Stimulated activated CD8-positive, alpha-beta memory T cell treated with anti-CD3 and anti-CD28 coated beads, Interleukin-7, amount 100 ng/mL, for 1 hour (primary cell): Measurements from ENCODE around the gene TOX2.

Source experiments
- DNase-seq, 2 donors: peaks; one replicate each; pipeline ENCODE4 v3.0.0-alpha.2; 2020; ENCODE audit warnings: low read depth in 2 of 2

The TOX2 gene

DNA sequence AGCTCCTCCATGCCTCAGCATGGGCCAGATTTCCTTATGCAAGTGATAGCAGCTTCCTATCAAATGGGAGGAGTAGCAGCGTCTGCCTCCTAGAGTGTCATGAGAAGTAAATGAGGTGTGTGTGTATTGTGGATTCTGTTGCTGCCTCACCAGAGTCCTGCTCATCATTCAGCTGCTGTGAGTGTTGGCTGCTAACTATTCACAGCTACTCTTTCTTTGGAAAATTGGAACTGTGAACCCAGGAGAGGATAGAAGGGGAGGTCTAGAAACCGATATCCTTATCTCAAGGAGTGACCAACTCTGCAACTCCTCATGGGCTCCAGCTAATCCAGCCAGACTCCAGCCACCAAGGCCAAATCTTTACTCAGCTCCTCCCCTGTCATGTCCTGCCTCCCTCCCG, 63.3 kb downstream of the TOX2 start:
- no peak for DNase-seq

DNA sequence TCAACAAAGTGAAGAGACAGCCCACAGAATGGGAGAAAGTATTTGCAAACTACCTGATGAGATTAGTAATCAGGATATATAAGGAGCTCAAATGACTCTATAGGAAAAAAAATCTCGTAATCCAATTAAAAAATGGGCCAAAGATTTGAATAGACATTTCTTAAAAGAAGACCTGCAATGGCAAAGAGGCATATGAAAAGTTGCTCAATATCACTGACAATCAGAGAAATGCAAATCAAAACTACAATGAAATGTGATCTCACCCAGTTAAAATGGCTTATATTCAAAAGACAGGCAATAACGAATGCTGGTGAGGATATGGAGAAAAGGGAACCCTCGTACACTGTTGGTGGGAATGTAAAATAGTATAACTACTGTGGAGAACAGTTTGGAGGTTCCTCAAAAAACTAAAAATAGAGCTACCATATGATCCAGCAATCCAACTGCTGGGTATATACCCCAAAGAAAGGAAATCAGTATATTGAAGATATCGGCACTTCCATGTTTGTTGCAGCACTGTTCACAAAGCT, 65.0 kb downstream of the TOX2 start:
- no peak for DNase-seq

DNA sequence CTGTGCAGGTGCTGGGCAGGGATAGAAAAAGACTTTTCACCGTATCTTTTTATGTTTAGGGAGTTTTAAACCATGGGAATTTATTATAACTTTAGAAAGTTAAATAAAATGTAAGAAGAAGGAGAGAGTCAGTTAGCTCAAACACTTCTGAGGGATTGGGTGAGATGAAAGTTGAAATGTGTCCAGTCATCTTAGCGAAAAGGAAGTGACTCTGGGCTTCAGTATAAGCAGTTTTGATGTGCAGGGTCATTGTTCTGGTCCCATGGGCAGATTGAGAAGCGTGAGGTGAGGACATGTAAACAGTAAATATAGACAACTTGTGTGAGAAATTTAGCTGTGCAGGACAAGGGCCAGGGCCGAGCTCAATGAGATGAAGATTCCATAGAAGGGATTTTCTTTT, 66.9 kb downstream of the TOX2 start:
- no peak for DNase-seq

DNA sequence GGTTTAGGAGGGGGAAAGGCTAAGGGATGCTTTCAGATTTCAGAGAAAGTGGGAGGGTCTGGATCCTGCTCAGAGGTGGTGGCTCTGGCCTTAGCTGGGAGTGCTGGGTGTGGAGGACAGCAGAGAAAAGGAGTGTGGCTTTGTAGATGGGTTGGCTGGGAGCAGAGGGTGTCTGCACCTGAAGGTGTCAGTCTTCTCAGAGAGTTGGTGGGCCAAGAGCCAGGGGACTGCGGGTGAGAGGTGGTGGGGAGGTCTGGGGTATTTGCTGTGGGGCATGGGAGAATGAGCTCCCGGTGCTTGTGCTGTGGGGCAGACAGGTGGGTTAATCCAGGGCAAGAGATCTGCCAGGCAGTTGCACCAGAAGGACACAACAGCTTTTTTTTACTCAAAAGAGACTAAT, 67.4 kb downstream of the TOX2 start:
- DNase-seq = no peak

DNA sequence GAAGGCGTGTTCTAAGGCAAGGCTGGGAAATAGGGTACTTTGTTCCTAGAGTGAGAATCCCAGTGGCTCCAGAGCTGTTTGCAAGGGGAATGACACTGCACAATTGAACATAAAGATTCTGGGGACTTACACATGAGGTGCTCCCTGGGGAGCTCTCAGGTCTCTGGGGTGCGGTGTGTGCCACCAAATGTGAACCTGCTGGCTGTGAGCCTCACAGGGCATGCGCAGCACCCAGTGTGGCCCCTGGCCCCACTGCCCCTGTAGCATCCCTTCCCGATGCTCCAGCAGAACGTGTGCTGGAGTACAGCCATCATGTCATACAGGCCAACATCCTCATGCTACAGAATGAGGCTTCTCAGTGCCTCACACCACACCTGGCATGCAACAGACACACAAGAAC, 68.2 kb downstream of the TOX2 start:
- DNase-seq = no peak

DNA sequence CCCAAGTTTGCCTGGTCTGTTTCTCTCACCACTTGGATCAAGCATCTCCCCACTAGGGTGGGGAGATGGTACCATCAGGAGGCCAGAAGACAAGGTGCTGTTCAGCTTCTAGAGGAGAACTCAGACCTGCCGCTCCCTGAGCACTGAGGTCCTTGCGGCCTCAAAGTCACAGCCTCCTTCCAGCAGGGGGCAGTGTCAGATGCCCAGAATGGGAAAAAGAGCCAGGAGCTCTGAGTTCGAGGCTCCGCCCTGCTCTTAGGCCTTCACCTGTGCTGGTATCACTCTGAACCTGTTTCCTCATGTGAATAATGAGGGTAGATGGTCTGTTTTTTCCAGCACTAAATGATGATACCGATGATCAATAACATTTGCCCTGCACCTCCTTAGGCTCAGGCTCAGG, 68.7 kb downstream of the TOX2 start:
- DNase-seq = no peak

DNA sequence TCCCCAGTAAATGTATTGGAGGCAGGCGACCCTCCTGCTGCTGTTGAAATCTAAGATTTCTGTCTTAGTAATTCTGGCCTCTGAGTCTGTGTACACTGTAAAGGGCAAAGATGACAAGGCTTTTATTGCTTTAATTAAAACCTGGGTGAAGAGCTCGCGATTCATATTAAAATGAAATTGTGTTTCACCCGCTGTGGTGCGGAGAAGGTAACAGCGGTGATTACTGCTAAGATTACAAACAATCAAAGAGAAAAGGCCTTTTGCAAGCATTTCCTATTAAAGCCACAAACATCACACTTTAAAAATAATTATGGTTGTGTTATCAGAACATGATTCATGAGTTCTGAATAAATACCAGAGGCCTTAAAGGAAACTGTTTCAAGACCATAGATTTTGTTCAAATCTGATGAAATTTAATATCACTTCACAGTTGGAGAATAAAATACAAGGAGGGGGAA, 69.3 kb downstream of the TOX2 start:
- DNase-seq = no peak

DNA sequence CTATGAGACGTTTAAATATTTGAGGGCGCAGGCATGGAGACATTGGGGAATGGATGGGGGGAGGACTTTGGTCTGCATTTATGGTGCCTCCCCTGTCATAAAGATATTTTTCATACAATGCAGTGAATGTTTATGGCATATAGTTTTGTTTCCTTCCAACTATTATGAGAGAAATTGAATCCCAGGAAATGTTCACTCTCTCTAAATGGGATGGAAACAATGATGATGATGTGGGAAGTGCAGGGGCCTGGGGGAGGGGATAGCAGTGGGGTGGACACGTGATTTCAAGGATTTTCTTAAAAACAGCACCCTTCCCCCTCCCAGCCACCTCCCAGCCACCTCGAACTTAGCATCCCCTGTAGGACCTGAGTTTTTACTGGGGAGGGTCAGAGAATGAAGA, 69.9 kb downstream of the TOX2 start:
- no peak for DNase-seq

DNA sequence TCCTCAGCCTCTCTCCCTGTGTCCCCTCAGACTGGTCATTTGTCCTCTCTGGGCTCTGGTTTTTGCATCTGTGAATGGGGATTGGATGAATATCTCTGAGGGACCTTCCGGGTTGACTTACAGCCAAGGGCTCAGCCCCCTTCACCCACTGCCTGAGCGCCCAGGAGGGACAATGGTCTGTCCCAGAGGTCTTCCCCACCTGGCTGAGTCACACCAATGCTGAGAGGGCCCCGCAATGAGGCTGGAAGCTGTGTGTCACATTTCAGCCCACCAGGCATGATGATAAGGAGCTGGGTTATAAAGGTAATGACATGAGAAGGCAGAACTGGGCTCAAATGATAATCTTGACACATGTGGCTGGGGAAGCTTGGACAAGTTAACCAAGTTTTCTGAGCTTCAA, 70.5 kb downstream of the TOX2 start:
- no peak for DNase-seq

DNA sequence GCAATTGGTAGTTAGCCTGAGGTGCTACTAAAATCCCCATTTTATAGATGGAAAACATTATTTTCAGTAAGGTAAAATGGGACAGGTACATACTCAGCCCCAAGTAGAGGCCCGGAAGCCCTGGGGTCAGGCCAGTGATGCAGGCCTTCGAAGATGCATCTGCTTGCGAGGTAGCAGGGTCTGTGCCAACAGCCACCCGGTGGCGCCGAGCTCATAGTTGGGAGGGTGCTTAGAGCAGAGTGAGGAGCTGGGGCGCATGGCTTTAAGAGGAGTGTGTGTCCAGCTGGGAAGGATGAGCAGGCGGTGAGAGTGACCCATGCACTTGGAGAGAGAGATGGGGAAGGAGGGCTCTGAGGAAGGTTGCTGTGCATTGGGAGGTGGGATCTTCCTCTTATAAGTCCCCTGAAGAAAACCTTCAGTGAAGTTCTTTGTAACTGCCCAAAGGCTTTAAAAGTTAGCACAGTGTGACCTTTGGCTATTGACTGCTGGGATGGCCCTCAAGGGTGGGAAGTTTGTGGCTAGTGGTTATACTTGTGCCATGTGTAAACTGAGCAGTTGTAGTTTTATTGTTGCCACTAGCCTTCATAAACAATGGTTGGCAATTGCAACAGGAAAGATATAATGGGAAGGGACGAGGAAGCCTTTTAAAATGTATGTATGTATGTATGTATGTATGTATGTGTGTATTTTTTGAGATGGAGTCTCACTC, 71.1 kb downstream of the TOX2 start:
- DNase-seq = no peak

DNA sequence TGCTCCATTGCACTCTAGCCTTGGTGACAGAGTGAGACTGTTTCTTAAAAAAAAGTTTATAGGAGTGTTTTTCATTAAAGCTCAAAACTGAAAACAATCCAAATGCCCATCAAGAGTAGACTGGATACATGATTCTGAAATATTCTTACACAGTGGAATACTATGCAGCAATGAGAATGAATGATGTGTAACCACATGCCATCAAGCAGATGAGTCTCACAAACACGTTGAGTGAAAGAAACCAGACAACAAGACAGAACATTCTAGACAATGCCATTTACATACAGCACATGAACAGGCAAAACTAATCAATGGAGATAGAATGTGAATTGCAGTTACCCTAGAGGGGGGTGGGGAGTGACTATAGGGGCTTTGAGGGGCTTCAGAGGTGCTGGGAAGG, 72.4 kb downstream of the TOX2 start:
- no peak for DNase-seq

DNA sequence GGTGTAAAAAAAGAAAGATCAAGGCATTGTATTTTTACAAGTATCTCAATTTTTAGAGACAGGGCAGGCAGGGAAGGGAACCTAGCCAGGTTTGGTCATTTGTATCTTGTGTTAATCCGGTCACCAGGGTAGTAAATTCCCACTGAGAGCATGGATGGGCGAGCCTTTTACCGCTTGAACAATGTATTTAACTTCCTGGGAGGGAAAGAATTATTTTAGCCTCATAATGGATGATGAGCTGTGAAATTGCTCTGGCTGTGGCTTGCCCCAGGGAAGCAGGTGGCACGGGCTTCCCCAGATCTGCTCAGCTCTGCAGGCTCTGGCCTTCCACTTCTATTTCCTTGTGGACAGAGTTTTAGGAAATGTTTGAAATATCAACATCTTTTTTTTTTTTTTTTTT, 72.9 kb downstream of the TOX2 start:
- DNase-seq = no peak

DNA sequence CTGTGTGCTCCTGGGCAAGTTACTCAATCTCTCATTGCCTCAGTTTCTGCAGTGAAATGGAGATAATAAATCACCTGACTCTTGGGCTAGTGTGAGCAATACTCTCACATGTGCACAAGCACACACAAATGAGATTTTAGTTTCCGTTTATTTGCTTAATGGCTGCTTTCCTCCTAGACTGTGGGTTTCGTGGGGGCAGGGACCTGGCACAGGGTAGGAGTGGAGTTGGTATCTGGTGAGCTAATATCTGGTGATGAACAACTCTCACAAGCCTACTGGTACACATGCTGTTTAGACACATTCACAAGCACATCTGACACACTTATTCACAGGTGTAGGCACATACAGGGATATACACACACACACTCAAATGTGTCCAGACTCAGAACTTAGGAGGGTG, 73.8 kb downstream of the TOX2 start:
- DNase-seq = no peak

DNA sequence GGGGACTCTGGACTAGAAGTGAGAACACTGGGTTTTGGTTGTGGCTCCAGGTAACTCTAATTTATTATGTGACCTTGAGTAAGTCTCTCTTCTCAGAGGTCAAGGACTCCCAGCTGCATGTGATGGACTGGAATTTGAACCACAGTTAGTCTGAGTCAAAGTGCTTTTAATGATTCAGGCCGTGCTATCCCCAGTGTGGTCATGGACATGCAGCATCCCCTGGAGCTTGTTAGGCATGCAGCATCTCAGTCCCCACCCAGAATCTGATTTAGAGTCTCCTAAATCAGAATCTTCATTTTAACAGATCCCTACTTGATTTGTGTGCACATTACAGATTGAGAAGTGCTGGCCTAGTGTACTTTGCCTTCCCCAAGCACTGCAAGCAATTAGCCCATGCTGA, 74.2 kb downstream of the TOX2 start:
- no peak for DNase-seq

DNA sequence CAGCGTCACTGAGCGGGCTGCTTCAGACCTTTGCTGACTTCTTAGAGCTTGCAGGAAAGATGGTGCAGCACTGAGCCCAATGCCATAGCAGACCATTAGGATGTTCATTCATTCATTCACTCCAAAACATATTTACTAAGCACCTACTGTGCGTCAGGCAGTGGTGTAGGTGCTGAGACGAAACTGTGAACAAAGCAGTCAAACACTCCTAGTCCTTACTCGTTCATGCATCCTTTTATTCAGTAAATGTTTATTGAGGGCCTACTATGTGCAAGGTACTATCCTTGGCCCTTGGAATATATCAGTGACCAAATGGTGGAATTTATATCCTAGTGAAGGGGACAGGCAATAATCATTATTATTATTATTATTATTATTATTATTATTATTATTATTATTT, 76.6 kb downstream of the TOX2 start:
- no peak for DNase-seq

DNA sequence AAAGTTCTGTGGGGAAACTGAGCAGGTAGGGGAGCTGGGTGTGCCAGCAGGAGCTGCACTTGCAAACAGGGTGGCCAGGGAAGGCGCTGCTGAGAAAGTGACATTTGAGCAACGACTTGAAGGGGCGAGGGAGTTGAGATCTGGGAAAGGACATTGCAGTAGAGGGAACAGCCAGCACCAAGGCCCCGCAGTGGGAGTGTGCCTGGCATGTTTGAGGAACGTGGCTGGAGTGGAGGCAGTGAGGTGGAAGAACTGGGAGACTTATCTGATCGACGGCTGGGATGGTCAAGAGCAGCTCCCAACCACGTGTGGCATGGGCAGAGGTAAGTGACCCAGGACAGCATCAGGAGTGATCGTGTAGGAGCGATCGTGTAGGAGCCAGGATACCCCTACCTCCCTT, 77.3 kb downstream of the TOX2 start:
- no peak for DNase-seq

DNA sequence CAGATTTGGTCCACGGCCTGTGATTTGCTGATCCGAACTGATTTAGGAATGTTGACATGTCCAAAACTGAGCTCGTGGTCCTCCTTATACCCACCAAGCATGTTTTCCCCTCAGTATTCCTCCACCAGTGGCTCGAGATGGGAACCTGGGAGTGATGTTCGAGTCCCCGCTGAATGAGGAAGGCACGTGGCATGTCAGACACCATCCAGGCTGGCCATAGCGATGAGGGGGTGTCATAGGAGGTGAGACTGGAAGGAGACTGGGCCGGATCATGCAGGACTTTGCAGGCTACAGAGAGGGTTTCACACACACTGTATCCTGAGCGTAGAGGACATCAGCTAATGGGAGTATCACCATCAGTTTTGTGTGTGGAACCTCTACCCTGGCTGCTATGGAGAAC, 78.2 kb downstream of the TOX2 start:
- DNase-seq = no peak

DNA sequence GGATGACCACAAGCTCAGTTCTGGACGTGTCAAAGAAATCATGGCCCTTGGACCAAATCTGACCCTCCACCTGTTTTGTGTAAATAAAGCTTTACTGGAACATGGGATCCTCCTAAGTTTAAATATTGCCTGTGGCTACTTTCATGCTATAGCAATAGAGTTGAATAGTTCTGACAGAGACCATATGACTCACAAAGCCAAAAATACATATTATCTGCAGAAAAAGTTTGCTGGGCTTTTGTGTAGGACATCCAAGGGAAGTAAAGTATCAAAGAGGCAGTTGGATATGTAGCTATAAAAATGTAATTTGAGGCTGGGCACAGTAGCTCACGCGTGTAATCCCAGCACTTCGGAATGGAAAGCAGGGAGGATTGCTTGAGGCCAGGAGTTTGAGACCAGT, 78.9 kb downstream of the TOX2 start:
- no peak for DNase-seq

DNA sequence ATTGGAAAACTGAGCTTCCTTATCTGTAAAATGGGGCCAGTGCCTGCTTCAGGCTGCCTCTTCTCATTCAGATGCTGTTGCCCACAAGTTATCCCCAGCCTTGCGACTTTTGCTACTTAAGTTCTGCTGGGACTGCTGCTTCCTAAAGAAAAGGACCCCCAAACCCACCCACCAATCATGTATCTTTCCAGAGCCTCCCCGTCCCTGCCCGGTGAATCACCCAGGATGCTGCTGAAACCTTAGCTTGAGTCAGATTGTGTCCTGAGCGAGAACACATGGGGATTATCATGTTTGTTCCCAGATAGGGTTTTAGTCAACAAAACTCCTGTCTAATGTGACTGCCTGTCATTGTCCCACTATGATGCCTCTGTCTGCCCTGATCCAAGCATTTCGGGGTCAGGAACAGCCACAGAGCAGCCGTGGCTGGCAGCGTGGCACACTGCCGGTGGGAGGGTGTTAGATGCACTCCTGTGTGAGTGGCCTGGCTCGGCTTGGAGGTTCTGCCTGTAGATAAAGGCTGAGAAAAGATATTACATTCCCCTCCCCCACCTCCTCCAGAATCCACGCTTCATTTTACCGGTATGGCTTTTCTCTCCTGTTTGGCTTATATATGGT, 79.9 kb downstream of the TOX2 start:
- DNase-seq = no peak

DNA sequence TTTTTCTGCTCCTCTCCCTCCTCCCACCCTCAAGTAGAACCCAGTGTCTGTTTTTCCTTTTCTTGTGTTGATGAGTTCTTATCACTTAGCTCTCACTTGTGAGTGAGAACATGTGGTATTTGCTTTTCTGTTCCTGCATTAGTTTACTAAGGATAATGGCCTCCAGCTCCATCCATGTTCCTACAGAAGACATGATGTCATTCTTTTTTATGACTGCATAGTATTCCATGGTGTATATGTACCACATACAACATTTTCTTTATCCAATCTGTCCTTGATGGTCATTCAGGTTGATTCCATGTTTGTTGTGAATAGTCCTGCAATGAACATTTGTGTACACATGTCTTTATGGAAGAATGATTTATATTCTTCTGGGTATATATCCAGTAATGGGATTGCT, 81.0 kb downstream of the TOX2 start:
- DNase-seq = no peak

DNA sequence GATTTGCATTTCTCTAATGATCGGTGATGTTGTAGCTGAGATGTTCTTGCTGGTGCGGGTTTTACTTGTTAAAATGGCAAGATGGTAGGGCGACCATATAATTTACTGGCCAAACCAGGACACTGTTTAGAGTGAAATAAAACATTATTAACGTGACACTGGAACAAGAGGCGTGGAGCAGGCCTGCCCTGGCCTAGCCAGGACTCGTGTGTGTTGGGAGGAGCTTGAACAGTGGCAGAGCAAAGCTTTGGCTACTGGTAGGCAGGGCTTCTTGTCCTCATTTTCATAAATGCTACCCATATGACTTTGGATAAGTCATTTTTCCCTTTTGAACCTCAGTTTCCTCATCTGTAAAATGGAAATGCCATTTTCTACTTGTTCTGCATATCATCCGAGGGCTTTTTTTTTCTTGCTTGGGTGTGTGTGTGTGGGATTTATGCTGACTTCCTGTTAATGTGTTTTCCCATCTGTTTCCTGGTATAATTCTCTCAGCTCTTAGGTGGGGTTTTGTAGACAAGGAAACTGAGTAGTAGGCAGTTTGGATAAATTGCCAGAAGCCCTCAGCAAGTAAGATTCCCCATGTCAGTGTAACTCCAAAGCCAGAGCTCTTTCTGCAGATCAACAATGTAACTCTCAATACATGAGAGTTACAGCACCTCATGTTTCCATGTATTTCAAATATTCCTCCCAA, 81.7 kb downstream of the TOX2 start:
- DNase-seq = no peak

DNA sequence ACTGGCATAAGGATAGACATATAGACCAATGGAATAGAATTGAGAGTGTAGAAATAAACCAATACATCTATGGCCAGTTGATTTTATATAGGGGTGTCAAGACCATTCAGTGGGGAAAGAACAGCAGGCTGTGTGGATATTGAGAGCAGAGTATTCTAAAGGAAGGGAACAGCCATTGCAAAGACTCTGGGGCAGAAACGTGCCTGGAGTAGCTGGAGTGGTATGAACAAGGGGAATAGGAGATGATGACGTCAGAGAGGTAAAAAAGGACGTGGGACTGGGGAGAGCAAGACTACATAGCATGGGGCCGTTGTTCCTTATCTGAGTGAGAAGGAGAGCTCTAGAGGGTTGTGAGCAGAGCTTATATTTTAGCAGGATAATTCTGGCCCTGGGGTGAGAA, 85.2 kb downstream of the TOX2 start:
- no peak for DNase-seq
